Activated CD4-positive, alpha-beta T cell treated with anti-CD3 and anti-CD28 coated beads, Interleukin-2, amount 50 U/mL, for 4 hours (primary cell): ENCODE measurements around the gene SETD7.
"Not testable (repeated sequence)": the region's sequence is repeated elsewhere in the genome, so short reads cannot be mapped to it uniquely, and the experiment has no call there.

Experiments
- DNase-seq, 2 experiments: peaks; one replicate each; pipeline ENCODE4 v3.0.0-alpha.2; 2020

Gene SETD7

DNA sequence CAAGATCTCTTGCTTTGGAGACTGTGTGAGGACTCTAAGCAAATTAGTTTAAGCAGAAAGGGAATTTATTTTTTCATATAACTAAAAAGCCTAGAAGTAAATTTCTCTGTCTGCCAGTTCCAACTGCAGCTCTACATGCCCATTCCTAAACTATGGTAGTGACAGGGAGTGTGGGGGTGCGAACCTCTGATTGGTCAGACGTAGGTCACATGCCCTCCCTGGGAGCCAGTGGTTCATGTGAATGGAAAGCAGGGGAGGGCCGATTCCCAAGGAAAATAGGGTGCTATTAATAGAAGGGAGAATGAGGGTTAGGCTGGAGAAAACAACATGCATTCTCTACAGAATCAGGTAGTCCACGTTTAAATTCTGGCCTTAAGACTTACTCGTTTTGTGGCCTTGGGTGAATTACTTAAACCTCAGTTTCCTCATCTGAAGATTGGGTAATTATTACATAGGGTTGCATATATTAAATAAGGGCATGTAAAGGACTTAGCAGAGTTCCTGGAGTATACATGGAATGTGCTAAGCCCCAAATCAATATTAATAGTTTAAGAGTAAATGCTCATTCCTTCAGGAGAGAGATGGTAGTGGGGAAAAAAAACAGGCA is 94.9 kb downstream of the SETD7 start:
- no peak for DNase-seq

DNA sequence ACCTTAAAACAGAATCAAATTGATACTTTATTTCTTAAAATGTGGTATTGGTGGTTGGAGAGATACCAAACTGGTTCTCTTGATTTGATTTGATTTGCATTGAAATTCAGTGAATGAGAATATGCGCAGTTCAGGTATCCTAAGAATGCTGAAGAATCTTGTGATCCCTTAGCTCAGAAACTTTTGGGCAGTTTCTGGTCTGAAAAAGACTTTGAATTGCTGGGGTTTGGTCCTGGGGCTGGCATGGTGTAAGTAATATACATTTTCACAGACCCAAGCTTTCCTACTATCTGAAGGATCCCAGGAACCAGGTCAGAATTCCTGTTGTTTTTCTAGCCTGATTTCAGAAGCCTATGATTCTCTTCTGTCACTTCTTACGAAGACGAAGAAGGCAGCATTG is 95.5 kb downstream of the SETD7 start:
- DNase-seq, result no peak

DNA sequence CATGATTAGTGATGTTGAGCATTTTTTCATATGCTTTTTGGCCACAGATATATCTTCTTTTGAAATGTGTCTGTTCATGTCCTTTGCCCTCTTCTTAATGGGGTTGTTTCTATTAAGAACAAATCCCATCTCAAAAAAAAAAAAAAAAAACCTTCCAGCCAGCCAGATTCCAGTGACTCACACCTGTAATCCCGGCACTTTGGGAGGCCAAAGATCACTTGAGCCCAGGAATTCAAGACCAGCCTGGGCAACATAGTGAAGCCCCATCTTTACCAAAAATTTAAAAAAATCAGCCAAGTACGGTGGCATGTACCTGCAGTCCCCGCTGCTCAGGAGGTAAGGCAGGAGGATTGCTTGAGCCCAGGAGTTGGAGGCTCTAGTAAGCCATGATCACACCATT is 97.0 kb downstream of the SETD7 start:
- DNase-seq, result no peak

DNA sequence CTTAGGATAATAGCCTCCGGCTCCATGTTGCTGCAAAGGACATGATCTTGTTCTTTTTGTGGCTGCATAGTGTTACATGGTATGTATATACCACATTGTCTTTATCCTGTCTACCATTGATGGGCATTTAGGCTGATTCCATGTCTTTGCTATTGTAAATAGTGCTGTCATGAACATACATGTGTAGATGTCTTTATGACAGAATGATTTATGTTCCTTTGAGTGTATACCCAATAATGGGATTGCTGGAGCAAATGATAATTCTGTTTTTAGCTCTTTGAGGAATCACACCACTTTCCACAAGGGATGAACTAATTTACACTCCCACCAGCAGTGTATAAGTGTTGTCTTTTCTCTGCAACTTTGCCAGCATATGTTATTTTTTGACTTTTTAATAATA is 97.5 kb downstream of the SETD7 start:
- DNase-seq, result no peak

DNA sequence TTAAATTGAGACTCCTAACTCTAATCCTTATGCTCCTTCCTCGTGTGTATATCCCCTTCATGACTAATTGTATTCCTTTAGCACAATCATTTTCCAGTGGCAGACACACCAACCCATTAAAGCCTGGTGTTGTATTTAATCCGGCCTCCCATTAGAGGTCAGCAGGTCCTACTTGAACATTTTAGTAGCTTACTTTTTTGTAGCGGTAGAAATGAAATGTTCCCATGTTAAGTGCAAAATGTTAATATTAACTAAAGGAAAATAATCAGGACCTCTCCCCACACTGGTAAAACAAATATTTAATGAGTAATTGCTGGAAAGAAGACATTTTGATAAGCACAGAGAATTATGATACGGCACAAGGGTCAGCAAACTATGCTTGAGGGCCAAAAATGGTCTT is 98.7 kb downstream of the SETD7 start:
- no peak for DNase-seq

DNA sequence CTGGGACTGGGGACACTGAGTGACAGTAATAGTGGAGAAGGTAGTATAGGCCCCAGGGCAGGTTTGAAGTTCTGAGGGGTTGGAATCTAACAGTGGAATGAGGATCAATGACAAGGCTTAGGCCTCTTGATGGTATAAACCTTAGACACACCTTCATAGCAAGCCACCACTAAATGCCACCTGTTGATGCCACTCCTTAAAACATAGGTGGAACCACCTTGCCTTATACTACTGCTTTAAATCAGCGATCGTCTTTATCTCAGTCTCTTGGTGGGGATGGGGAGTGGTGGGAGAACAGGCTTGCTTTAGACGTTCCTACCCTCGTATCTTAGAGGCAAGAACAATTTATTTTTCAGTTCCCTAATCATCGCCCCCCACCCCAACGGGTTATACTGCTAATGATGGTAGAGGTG is 100.9 kb downstream of the SETD7 start:
- no peak for DNase-seq

DNA sequence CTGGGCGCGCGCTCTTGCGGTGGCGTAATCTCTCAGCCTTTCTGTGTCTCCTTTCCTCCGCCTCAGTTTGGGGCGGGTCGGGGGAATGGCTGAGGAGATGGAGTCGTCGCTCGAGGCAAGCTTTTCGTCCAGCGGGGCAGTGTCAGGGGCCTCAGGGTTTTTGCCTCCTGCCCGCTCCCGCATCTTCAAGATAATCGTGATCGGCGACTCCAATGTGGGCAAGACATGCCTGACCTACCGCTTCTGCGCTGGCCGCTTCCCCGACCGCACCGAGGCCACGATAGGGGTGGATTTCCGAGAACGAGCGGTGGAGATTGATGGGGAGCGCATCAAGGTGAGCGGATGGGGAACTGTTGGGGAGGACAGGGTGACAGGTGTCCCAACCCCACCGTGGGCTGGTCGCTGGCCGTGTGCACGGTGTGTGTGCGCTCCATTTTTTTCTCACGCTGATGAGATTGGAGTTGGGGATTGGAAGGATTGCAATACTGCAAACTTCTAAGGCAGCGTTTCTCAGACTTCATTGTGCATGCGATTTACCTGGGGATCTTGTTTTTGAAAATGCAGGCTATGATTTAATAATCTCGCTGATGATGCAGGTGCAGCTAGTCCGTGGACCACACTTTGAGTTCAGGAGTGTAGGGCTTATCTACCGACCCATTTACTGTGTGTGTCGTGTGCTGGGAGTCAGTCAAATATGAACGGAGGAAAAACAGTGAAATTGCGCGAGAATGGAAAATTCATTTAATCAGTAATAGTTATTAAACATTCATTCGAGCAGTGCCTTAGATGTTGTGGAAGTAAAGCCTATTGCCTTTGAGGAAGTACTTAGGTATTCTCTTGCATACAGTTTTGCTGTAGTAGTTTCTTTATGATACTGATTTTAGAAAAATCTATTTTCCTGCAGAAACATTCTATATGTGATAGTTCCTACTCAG is 101.6 kb downstream of the SETD7 start, which contains the start of gene RAB33B:
RAB33B (plus strand) TSS at position 11 of the 935 bp plus-strand sequence; CDS start at position 86, 75 bp downstream.
- no peak for DNase-seq

DNA sequence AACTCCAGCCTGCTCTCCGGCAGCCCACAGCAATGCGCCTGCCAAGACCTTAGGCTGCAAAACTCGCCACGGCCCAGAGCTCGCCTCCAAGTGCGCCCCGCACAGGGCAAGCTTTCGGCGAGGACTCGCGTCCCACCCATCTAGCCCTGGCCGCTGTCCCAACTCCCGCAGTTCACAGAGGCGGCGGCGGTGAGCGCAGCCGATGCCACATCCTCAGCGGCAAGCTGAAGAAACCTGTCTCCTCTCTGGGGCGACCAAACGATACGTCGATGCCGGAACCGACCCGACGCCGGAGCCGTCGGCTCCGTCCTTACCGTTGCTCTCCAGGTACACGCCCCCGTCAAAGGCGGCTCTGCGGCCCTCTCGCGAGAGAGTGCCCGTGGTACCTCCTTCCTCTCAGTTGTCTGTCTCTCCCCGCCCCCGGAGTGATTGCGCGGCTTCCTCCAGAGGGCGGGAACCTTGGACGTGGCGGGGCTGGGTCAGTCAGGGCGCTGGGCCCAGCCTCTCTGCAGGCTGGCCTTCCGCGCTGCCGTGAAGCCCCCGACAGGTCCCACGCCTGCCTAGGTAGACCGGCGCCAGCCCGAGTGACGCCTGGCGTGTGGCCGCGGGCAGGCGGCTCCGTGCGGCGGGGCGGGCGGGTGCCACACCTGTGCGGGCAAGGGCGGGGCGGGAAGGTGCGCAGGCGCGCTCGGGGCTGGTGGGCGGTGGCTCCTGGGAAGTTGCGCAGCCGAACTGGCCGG is 102.5 kb downstream of the SETD7 start:
- DNase-seq, result peak; percentile 95

DNA sequence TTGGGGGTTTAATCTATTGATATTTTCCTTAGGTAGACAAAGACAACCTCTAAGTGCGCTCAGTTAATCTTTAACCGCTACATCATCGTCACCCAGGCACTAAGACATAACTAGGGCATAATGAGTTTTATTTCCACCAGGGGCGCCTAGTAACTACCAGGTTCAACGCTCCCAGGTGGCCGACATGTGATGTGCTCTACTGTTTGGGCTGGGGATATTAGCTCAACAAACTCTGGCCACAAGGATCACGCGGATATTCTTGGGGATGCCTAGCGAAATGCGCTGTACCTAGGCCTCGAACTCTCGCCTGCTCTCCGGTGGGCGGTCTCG is 103.0 kb downstream of the SETD7 start:
- DNase-seq, result peak; percentile 61 to 65

DNA sequence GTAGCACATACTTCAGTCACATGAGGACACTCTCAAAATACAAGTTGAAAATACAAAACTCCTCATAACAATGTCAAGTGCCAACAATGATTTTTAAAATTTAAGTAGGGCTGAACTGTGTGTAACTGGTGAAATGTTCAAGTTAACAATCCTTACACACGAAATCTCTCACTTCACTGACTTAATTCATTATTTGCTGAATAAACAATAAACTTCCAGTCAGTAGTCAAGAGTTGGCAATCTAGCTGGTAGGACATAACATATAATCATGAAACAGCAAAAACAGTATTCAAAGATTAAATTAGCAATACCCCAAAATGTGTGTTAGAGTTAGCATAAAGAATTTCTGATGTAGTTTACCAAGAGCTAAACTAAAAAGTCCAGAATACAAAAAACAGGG is 104.0 kb downstream of the SETD7 start:
- no peak for DNase-seq

DNA sequence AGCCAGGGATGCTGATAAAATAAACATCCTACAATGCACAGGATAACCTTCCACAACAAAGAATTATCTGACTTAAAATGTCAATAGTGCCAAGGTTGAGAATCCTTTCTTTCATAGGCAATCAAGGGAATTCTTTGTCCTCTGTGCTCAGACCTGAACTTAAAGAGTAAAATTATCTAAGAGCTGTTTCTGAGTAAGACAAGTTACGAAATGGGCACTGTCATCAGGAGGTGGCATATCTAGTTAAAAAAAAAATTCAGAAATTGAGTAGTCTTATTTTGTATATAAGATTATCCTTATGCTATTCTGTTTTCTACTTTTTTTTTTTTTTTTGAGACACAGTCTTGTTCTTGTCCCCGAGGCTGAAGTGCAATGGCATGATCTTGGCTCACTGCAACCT is 105.4 kb downstream of the SETD7 start:
- no peak for DNase-seq

DNA sequence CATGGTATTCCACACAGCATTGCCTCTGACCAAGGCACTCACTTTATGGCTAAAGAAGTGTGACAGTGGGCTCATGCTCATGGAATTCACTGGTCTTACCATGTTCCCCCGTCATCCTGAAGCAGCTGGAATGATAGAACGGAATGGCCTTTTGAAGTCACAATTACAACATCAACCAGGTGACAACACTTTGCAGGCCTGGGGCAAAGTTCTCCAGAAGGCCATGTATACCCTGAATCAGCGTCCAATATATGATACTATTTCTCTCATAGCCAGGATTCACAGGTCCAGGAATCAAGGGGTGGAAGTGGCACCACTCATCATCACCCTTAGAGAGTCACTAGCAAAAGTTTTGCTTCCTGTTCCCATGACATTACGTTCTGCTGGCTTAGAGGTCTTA is 108.9 kb downstream of the SETD7 start:
- DNase-seq, result not testable (repeated sequence)
